DND-41 (cell line): ENCODE measurements around the gene RAB25.

Experiments
- ATAC-seq: fragments of 200-7000 bp; cut with Tn5 transposase; 3 replicates; pipeline ENCODE4 v1.9.1; 2021; ENCODE audit warnings: low read depth; ENCODE audit not compliant: insufficient read depth
- DNase-seq: peaks from one replicate; pipeline ENCODE4 v3.0.0-alpha.2; 2020
- H2AFZ ChIP-seq: 2 replicates; pipeline ENCODE4 v1.6.0; 2012; ENCODE audit warnings: low read depth, low read length
- H3K27ac ChIP-seq: 2 replicates; pipeline ENCODE4 v1.5.1; 2012; ENCODE audit warnings: low read length, inconsistent platforms
- H3K27me3 ChIP-seq: fragments of 200-600 bp; sonication (generic); 2 replicates; pipeline ENCODE4 v1.6.0; 2012; ENCODE audit warnings: low read length, mild to moderate bottlenecking, inconsistent platforms; ENCODE audit not compliant: insufficient read depth, poor library complexity
- H3K36me3 ChIP-seq: 2 replicates; pipeline ENCODE4 v1.5.1; 2012; ENCODE audit warnings: low read length, inconsistent platforms; ENCODE audit not compliant: insufficient read depth
- H3K4me1 ChIP-seq: 2 replicates; pipeline ENCODE4 v1.5.1; 2012; ENCODE audit warnings: mild to moderate bottlenecking, low read length; ENCODE audit not compliant: insufficient read depth
- H3K4me2 ChIP-seq: 2 replicates; pipeline ENCODE4 v1.6.0; 2012; ENCODE audit warnings: mild to moderate bottlenecking, moderate library complexity, low read length, inconsistent platforms; ENCODE audit not compliant: insufficient read depth
- H3K4me3 ChIP-seq, 2 experiments: fragments of 200-600 bp in 1 of 2; shearing (Covaris generic) in 1 of 2; 2 replicates each; pipeline ENCODE4 v1.5.1; 2012 to 2016; ENCODE audit warnings: inconsistent platforms in 2 of 2, low read length in 2 of 2, mild to moderate bottlenecking in 2 of 2, low read depth in 1 of 2, moderate library complexity in 1 of 2
- H3K79me2 ChIP-seq: 2 replicates; pipeline ENCODE4 v1.6.0; 2012; ENCODE audit warnings: low read length, inconsistent platforms; ENCODE audit not compliant: insufficient read depth
- H3K9ac ChIP-seq: 2 replicates; pipeline ENCODE4 v1.6.0; 2012; ENCODE audit warnings: low read depth, mild to moderate bottlenecking, inconsistent platforms, low read length, moderate library complexity
- H3K9me3 ChIP-seq: 2 replicates; pipeline ENCODE4 v1.5.1; 2012; ENCODE audit warnings: low read length, moderate library complexity, mild to moderate bottlenecking, inconsistent platforms; ENCODE audit not compliant: insufficient read depth, severe bottlenecking
- H4K20me1 ChIP-seq: 2 replicates; pipeline ENCODE4 v1.6.0; 2012; ENCODE audit warnings: low read length; ENCODE audit not compliant: insufficient read depth
- EZH2 ChIP-seq: IDR thresholded peaks from 3 replicates; pipeline ENCODE4 v1.6.1; 2012; ENCODE audit warnings: borderline replicate concordance, low read depth, mild to moderate bottlenecking, moderate library complexity, low read length, inconsistent platforms; ENCODE audit not compliant: severe bottlenecking
- TF ChIP-seq, protein P1 (sequence below): IDR thresholded peaks from 2 replicates; pipeline ENCODE4 v1.5.1; 2012; ENCODE audit warnings: borderline replicate concordance, low read length, moderate library complexity, mild to moderate bottlenecking; ENCODE audit not compliant: poor library complexity, severe bottlenecking; ENCODE audit errors: extremely low read depth

Gene RAB25

GRCh38 chr1:156100205-156100995 lies 39.4 kb downstream of the RAB25 start:
- Histone ChIP-seq H3K36me3 (no peaks in the 10 kb centered on the region), H3K27me3 (peaks cover 10% of the 10 kb centered on the region), H3K4me3 (no peak overlapping the region), H3K4me2 (no peak overlapping the region), H3K27ac (no peak overlapping the region), H3K9me3 (no peaks in the 10 kb centered on the region), H4K20me1 (peaks cover 13% of the 10 kb centered on the region; the same call in 1 of the 2 replicates), H3K79me2 (no peaks in the 10 kb centered on the region), H3K9ac (no peak overlapping the region), H3K4me1 (no peaks in the 10 kb centered on the region), H2AFZ (no peak overlapping the region)
- no peak for TF ChIP-seq EZH2
- TF ChIP-seq, protein P1, sequence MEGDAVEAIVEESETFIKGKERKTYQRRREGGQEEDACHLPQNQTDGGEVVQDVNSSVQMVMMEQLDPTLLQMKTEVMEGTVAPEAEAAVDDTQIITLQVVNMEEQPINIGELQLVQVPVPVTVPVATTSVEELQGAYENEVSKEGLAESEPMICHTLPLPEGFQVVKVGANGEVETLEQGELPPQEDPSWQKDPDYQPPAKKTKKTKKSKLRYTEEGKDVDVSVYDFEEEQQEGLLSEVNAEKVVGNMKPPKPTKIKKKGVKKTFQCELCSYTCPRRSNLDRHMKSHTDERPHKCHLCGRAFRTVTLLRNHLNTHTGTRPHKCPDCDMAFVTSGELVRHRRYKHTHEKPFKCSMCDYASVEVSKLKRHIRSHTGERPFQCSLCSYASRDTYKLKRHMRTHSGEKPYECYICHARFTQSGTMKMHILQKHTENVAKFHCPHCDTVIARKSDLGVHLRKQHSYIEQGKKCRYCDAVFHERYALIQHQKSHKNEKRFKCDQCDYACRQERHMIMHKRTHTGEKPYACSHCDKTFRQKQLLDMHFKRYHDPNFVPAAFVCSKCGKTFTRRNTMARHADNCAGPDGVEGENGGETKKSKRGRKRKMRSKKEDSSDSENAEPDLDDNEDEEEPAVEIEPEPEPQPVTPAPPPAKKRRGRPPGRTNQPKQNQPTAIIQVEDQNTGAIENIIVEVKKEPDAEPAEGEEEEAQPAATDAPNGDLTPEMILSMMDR: no peak
- no peak for ATAC-seq
- no peak for DNase-seq

DNA sequence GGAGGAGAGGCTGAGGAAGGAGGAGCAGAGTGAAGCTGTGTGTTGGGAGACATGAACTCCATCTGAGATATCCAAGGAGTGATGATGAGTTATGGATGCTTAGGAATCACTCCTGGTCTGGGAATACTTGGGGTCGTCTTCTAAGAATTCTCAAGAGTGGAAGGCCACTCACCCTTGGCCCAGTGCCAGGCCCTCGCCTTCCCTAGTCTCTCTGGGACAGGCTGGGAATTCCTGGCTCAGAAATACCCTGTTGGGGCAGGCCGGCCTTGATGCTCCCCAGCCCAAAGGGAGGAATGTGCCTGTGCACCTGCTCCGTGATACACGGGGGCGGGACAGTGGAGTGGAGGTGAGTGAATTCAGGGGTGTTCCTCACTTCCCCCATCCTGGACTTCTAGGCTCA lies 40.9 kb downstream of the RAB25 start:
- Histone ChIP-seq H3K4me1 (peaks cover 5% of the 10 kb centered on the region; the same call in 1 of the 2 replicates), H3K9me3 (no peaks in the 10 kb centered on the region), H2AFZ (no peak overlapping the region), H3K27me3 (peaks cover 19% of the 10 kb centered on the region), H3K79me2 (no peaks in the 10 kb centered on the region), H3K9ac (no peak overlapping the region), H3K4me3 (no peak overlapping the region), H4K20me1 (peaks cover 7% of the 10 kb centered on the region; the same call in 1 of the 2 replicates), H3K27ac (no peak overlapping the region), H3K36me3 (no peaks in the 10 kb centered on the region), H3K4me2 (no peak overlapping the region)
- no peak for ATAC-seq
- TF ChIP-seq, protein P1: no peak
- TF ChIP-seq EZH2: no peak
- DNase-seq: no peak

- H3K79me2 ChIP-seq: no peaks in the 10 kb centered on the region
- DNase-seq (no peak), ATAC-seq (no peak)
- H3K9me3 ChIP-seq: no peaks in the 10 kb centered on the region
- H3K27me3 ChIP-seq: peaks cover 23% of the 10 kb centered on the region
- H3K4me3 ChIP-seq: no peak overlapping the region
- no peaks in the 10 kb centered on the region for H3K36me3 ChIP-seq
- H3K9ac ChIP-seq: no peak overlapping the region
- H3K27ac ChIP-seq: no peak overlapping the region
- H2AFZ ChIP-seq: no peak overlapping the region
- no peak overlapping the region for H3K4me2 ChIP-seq
- H4K20me1 ChIP-seq: 0 out of 2 replicates have a peak, but pooled peaks cover 2% of the 10 kb centered on the region
- peaks cover 5% of the 10 kb centered on the region; the same call in 1 of the 2 replicates for H3K4me1 ChIP-seq
- TF ChIP-seq, protein P1: no peak
- TF ChIP-seq EZH2: no peak
Observed at GRCh38 chr1:156102633-156103511, 41.9 kb downstream of the RAB25 start.
